Type B pancreatic cell (in vitro differentiated cells): Measurements from ENCODE around the gene NEK1. TPM values are rescaled to one million over a fixed set of nuclear protein-coding genes. Genes with fewer than 3 reads are reported as not detected.
"Not testable (repeated sequence)": the region's sequence is repeated elsewhere in the genome, so short reads cannot be mapped to it uniquely, and the experiment has no call there.

Experiments
- DNase-seq: peaks from one replicate; pipeline ENCODE4 v3.0.0; 2021; ENCODE audit warnings: mixed read lengths; ENCODE audit not compliant: unreplicated experiment; ENCODE audit errors: extremely low spot score
- H3K27ac Mint-ChIP-seq: 2 replicates; pipeline ENCODE4 v1.8.0; 2021; ENCODE audit warnings: mild to moderate bottlenecking, mixed read lengths
- H3K27me3 Mint-ChIP-seq: 2 replicates; pipeline ENCODE4 v1.8.0; 2021; ENCODE audit warnings: mixed read lengths
- H3K36me3 Mint-ChIP-seq: 2 replicates; pipeline ENCODE4 v1.8.0; 2021; ENCODE audit warnings: mixed read lengths
- H3K4me1 Mint-ChIP-seq: one replicate; pipeline ENCODE4 v1.8.0; 2021; ENCODE audit warnings: mixed read lengths; ENCODE audit not compliant: unreplicated experiment
- H3K4me3 Mint-ChIP-seq: 2 replicates; pipeline ENCODE4 v1.8.0; 2021; ENCODE audit warnings: mild to moderate bottlenecking, mixed read lengths
- H3K9me3 Mint-ChIP-seq: 2 replicates; pipeline ENCODE4 v1.8.0; 2021; ENCODE audit warnings: mixed read lengths
- CTCF ChIP-seq: fragments of 200-600 bp; sonication (generic); conservative IDR thresholded peaks from 2 replicates; pipeline ENCODE4 v1.5.0; 2021; ENCODE audit warnings: antibody characterized with exemption, mild to moderate bottlenecking
- total RNA-seq: library from RNA; stranded (reverse); gene quantifications from 2 replicates; pipeline ENCODE4 v1.2.1, GENCODE V29; 2021; ENCODE audit warnings: low replicate concordance

The NEK1 gene
- total RNA-seq, 1 donor from 2014 or later, result 17.7 TPM

- peaks cover 16% of the 10 kb centered on the region for H3K36me3 Mint-ChIP-seq
- H3K27ac Mint-ChIP-seq, result no peak overlapping the region
- TF ChIP-seq CTCF, result peak; percentile 40
- no peaks in the 10 kb centered on the region for H3K4me1 Mint-ChIP-seq
- H3K4me3 Mint-ChIP-seq, result no peak overlapping the region
- H3K9me3 Mint-ChIP-seq, result peaks cover 5% of the 10 kb centered on the region
- no peaks in the 10 kb centered on the region for H3K27me3 Mint-ChIP-seq
- DNase-seq, result no peak
Measured at GRCh38 chr4:169484485-169484884, 127.9 kb downstream of the NEK1 start.

DNA sequence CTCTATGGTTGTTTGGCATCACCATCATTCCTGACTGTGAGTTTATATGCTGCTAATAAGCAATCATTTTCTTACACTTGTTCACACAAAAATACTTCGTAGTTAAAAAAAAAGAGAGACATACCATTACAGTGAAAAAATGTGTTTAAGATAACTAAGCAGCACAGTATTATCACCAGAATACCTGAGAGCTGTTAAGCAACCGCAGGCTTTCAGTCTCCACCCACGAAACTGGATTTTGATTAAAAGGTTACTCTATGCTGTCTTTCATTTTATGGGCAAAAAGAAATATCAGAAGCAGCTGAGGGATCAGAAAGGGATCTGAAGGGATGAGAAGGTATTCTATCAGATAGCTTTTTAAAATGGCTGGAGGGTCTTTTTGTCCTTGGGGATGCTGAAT is 148.3 kb downstream of the NEK1 start:
- TF ChIP-seq CTCF, result no peak
- Mint-ChIP-seq H3K4me1 (no peaks in the 10 kb centered on the region), H3K27me3 (no peaks in the 10 kb centered on the region), H3K4me3 (no peak overlapping the region), H3K9me3 (peaks cover 8% of the 10 kb centered on the region), H3K27ac (no peak overlapping the region), H3K36me3 (peaks cover 21% of the 10 kb centered on the region)
- no peak for DNase-seq

DNA sequence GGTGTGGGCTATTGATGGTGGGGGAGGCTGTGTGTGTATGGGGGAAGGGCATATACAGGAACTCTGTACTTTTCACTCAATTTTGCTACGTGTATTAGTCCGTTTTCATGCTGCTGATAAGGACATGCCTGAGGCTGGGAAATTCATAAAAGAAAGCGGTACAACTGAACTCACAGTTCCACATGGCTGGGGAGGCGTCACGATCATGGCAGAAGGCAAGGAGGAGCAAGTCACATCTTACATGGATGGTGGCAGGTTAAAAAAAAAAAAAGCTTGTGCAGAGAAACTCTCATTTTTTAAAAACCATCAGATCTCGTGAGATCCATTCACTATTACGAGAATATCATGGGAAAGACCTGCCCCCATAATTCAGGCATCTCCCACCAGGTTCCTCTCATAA is 152.3 kb downstream of the NEK1 start:
- no peaks in the 10 kb centered on the region for H3K27me3 Mint-ChIP-seq
- TF ChIP-seq CTCF, result no peak
- peaks cover 35% of the 10 kb centered on the region for H3K36me3 Mint-ChIP-seq
- H3K4me1 Mint-ChIP-seq, result no peaks in the 10 kb centered on the region
- H3K4me3 Mint-ChIP-seq, result no peak overlapping the region
- H3K27ac Mint-ChIP-seq, result no peak overlapping the region
- H3K9me3 Mint-ChIP-seq, result peaks cover 8% of the 10 kb centered on the region
- DNase-seq, result no peak

DNA sequence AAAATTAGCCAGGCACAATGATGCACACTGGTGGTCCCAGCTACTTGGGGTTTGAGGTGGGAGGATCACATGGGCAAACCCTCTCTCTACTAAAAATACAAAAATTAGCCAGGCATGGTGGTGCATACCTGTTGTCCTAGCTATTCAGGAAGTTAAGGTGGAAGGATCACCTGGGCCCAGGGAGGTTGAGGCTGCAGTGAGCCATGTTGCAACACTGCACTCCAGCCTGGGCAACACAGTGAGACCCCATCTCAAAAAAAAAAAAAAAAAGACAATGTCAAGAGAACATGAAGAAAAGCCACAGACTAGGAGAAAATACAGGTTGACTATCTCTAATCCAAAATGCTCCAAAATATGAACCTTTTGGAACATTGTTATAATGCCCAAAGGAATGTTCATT is 153.8 kb downstream of the NEK1 start:
- TF ChIP-seq CTCF, result no peak
- Mint-ChIP-seq H3K27ac (no peak overlapping the region), H3K4me1 (no peaks in the 10 kb centered on the region), H3K9me3 (peaks cover 8% of the 10 kb centered on the region), H3K36me3 (peaks cover 39% of the 10 kb centered on the region), H3K27me3 (no peaks in the 10 kb centered on the region), H3K4me3 (no peak overlapping the region)
- DNase-seq, result no peak

- not testable (repeated sequence) for H3K27ac Mint-ChIP-seq, H3K4me3 Mint-ChIP-seq, H3K27me3 Mint-ChIP-seq, DNase-seq, H3K4me1 Mint-ChIP-seq, H3K9me3 Mint-ChIP-seq
- peaks cover 37% of the 10 kb centered on the region for H3K36me3 Mint-ChIP-seq
Measured at GRCh38 chr4:169452644-169453043, 159.7 kb downstream of the NEK1 start.

DNA sequence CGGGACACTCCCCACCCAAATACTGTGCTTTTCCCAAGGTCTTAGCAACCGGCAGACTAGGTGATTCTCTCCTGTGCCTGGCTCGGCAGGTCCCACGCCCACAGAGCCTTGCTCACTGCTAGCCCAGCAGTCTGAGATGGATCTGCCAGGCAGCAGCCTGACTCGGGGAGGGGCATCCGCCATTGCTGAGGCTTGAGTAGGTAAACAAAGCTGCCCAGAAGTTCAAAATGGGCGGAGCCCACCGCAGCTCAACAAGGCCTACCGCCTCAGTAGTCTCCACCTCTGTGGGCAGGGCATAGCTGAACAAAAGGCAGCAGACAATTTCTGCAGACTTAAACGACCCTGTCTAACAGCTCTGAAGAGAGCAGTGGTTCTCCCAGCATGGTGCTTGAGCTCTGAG is 163.4 kb downstream of the NEK1 start:
- not testable (repeated sequence) for H3K27ac Mint-ChIP-seq, H3K4me3 Mint-ChIP-seq, H3K27me3 Mint-ChIP-seq, DNase-seq, H3K4me1 Mint-ChIP-seq
- Mint-ChIP-seq H3K9me3 (peaks cover 19% of the 10 kb centered on the region), H3K36me3 (peaks cover 43% of the 10 kb centered on the region)

GRCh38 chr4:169446824-169447223 is 165.6 kb downstream of the NEK1 start:
- H3K4me3 Mint-ChIP-seq, result no peak overlapping the region
- H3K36me3 Mint-ChIP-seq, result peaks cover 49% of the 10 kb centered on the region
- H3K4me1 Mint-ChIP-seq, result no peaks in the 10 kb centered on the region

More at GRCh38 chr4:169446824-169447223, 165.6 kb downstream of the NEK1 start:
- Mint-ChIP-seq H3K9me3 (peaks cover 22% of the 10 kb centered on the region), H3K27me3 (no peaks in the 10 kb centered on the region), H3K27ac (no peak overlapping the region)
- no peak for DNase-seq
- no peak for TF ChIP-seq CTCF
